Tongue (tissue), 2 donors: ENCODE data around the gene TSSK6. TPM values are rescaled to one million over a fixed set of nuclear protein-coding genes. Genes with fewer than 3 reads are reported as not detected.

Experiments
- DNase-seq: peaks from one replicate; pipeline ENCODE4 v3.0.0-alpha.2; 2015
- total RNA-seq: library from RNA; depleted of rRNA; stranded (reverse); fragments of >200 nt; gene quantifications from one replicate; pipeline ENCODE4 v1.2.3, GENCODE V29; 2014

TSSK6 gene
- total RNA-seq, 1 donor from 2014 or later = 1.7 TPM

GRCh38 chr19:19544954-19545591, 29.7 kb upstream of the TSSK6 start:
- no peak for DNase-seq

GRCh38 chr19:19544257-19544953, 29.1 kb upstream of the TSSK6 start:
- DNase-seq = no peak

- no peak for DNase-seq
Measured at GRCh38 chr19:19543640-19544039, 28.3 kb upstream of the TSSK6 start.

- DNase-seq = no peak
Measured at GRCh38 chr19:19543101-19543500, 27.8 kb upstream of the TSSK6 start.

GRCh38 chr19:19542507-19542906, 27.2 kb upstream of the TSSK6 start:
- DNase-seq = no peak

GRCh38 chr19:19541616-19542015, 26.3 kb upstream of the TSSK6 start:
- no peak for DNase-seq

- peak; percentile 53 for DNase-seq
Measured at GRCh38 chr19:19540715-19541515, 25.6 kb upstream of the TSSK6 start.

GRCh38 chr19:19540064-19540714, 24.8 kb upstream of the TSSK6 start:
- DNase-seq = peak; percentile 87

GRCh38 chr19:19539698-19540063, 24.3 kb upstream of the TSSK6 start:
- DNase-seq = no peak

- DNase-seq = no peak
Measured at GRCh38 chr19:19538785-19539166, 23.4 kb upstream of the TSSK6 start.

- DNase-seq = peak; percentile 51
Measured at GRCh38 chr19:19538061-19538784, 22.9 kb upstream of the TSSK6 start, which contains the start of gene CILP2. TSS of gene CILP2 (plus strand) at chr19:19538265. CDS start at chr19:19538350, 85 bp downstream.

- no peak for DNase-seq
Measured at GRCh38 chr19:19537075-19538048, 22.0 kb upstream of the TSSK6 start.

- DNase-seq = no peak
Measured at GRCh38 chr19:19535311-19536191, 20.2 kb upstream of the TSSK6 start.

- DNase-seq = no peak
Measured at GRCh38 chr19:19534556-19535265, 19.4 kb upstream of the TSSK6 start.

GRCh38 chr19:19533841-19534240, 18.5 kb upstream of the TSSK6 start:
- DNase-seq = no peak

- DNase-seq = no peak
Measured at GRCh38 chr19:19532806-19533701, 17.7 kb upstream of the TSSK6 start.

- peak; percentile 86 for DNase-seq
Measured at GRCh38 chr19:19531951-19532805, 16.8 kb upstream of the TSSK6 start.
